Neural cell (in vitro differentiated cells): ENCODE measurements around the gene C17orf50.

ENCODE experiments used
- EP300 ChIP-seq: fragments of 450-650 bp; conservative IDR thresholded peaks from 2 replicates; pipeline ENCODE4 v1.6.1; 2014; ENCODE audit warnings: antibody characterized with exemption, mild to moderate bottlenecking, moderate library complexity; ENCODE audit not compliant: poor library complexity, severe bottlenecking
- EZH2 ChIP-seq: fragments of 200-600, 300-800 bp; shearing (Covaris generic), sonication (generic); IDR thresholded peaks from 2 replicates; pipeline ENCODE4 v1.6.1; 2014; ENCODE audit warnings: antibody characterized with exemption, low read length, borderline replicate concordance, mild to moderate bottlenecking; ENCODE audit not compliant: insufficient read depth, poor library complexity, severe bottlenecking
- MXI1 ChIP-seq: fragments of 450-650 bp; conservative IDR thresholded peaks from 2 replicates; pipeline ENCODE4 v1.6.1; 2014; ENCODE audit warnings: antibody characterized with exemption, mild to moderate bottlenecking; ENCODE audit not compliant: poor library complexity, severe bottlenecking
- POLR2AphosphoS5 ChIP-seq: IDR thresholded peaks from 2 replicates; pipeline ENCODE4 v1.6.1; 2012
- RAD21 ChIP-seq: fragments of 450-650 bp; conservative IDR thresholded peaks from 2 replicates; pipeline ENCODE4 v1.6.1; 2014; ENCODE audit warnings: antibody characterized with exemption, mild to moderate bottlenecking, moderate library complexity
- SMC3 ChIP-seq: fragments of 450-650 bp; conservative IDR thresholded peaks from 2 replicates; pipeline ENCODE4 v1.6.1; 2014; ENCODE audit warnings: antibody characterized with exemption, mild to moderate bottlenecking, moderate library complexity; ENCODE audit not compliant: poor library complexity
- TAF1 ChIP-seq: IDR thresholded peaks from 2 replicates; pipeline ENCODE4 v1.6.1; 2012; ENCODE audit warnings: low read depth
- TF ChIP-seq, protein P1 (sequence below): fragments of 450-650 bp; IDR thresholded peaks from 2 replicates; pipeline ENCODE4 v1.5.1; 2014; ENCODE audit warnings: antibody characterized with exemption, mild to moderate bottlenecking, moderate library complexity; ENCODE audit not compliant: poor library complexity, severe bottlenecking
- TF ChIP-seq, protein P2 (sequence below): IDR thresholded peaks from 2 replicates; pipeline ENCODE4 v1.6.1; 2012; ENCODE audit warnings: borderline replicate concordance

DNA sequence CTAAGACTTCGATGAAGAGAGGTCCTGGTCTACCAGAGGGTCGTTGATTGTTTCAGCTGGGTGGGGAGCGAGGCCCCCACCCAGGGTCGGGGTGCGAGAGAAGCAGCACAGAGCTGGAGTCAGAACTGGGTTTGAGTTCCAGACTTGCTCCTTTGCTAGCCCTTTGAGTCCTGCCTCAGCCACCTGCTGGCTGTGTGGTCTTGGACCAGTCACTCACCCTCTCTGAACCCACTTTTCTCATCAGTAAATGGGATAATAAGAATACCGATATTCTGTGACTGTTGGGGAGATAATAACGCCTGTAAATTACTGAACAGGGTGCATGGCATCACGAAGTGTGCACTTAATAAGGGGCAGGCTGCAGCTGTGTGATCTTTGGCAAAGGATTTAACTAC is 35.2 kb downstream of the C17orf50 start:
- TF ChIP-seq, protein P1, sequence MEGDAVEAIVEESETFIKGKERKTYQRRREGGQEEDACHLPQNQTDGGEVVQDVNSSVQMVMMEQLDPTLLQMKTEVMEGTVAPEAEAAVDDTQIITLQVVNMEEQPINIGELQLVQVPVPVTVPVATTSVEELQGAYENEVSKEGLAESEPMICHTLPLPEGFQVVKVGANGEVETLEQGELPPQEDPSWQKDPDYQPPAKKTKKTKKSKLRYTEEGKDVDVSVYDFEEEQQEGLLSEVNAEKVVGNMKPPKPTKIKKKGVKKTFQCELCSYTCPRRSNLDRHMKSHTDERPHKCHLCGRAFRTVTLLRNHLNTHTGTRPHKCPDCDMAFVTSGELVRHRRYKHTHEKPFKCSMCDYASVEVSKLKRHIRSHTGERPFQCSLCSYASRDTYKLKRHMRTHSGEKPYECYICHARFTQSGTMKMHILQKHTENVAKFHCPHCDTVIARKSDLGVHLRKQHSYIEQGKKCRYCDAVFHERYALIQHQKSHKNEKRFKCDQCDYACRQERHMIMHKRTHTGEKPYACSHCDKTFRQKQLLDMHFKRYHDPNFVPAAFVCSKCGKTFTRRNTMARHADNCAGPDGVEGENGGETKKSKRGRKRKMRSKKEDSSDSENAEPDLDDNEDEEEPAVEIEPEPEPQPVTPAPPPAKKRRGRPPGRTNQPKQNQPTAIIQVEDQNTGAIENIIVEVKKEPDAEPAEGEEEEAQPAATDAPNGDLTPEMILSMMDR: no peak
- TF ChIP-seq POLR2AphosphoS5 (no peak), EZH2 (no peak), TAF1 (no peak), EP300 (no peak), SMC3 (no peak), MXI1 (no peak), RAD21 (no peak)
- TF ChIP-seq, protein P2, sequence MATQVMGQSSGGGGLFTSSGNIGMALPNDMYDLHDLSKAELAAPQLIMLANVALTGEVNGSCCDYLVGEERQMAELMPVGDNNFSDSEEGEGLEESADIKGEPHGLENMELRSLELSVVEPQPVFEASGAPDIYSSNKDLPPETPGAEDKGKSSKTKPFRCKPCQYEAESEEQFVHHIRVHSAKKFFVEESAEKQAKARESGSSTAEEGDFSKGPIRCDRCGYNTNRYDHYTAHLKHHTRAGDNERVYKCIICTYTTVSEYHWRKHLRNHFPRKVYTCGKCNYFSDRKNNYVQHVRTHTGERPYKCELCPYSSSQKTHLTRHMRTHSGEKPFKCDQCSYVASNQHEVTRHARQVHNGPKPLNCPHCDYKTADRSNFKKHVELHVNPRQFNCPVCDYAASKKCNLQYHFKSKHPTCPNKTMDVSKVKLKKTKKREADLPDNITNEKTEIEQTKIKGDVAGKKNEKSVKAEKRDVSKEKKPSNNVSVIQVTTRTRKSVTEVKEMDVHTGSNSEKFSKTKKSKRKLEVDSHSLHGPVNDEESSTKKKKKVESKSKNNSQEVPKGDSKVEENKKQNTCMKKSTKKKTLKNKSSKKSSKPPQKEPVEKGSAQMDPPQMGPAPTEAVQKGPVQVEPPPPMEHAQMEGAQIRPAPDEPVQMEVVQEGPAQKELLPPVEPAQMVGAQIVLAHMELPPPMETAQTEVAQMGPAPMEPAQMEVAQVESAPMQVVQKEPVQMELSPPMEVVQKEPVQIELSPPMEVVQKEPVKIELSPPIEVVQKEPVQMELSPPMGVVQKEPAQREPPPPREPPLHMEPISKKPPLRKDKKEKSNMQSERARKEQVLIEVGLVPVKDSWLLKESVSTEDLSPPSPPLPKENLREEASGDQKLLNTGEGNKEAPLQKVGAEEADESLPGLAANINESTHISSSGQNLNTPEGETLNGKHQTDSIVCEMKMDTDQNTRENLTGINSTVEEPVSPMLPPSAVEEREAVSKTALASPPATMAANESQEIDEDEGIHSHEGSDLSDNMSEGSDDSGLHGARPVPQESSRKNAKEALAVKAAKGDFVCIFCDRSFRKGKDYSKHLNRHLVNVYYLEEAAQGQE: no peak
